ENCODE results near the gene MORC2.

DNA sequence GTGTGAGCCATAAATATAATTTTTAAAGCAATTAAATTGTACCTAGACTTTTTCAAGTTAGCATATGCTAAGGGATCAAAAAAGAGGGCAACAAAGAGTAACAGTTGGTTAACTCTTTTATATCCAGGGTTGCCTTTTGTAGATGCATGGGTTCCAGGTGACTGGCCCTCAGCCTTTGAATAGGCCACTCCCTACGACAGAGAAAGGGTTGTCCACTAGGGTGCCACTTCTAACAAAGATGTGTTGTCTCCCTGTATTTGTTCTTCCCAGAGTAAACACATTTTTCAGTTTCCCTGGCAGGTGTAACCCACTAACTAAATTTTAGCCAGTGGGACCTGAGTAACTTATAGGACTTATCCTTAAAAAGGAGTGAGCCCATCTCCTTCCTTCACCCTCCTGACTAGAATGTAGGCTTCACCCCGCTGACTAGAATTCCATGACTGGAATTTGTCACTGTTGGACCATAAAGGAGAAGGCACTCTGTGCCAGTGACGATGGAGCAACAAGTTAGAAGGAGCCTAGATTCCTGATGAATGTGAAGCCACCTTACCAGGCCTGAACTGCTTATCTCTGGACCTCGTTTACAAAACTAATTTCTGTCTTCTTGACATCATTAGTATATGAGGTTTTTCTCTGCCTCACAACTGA lies 17.1 kb upstream of the MORC2 start:
- TF ChIP-seq CTCF (conservative IDR thresholded peaks at IDR 0.05; ENCODE audit: low read depth, low read length) (no peak), EZH2 (IDR thresholded peaks at IDR 0.05; ENCODE audit: borderline replicate concordance, low read depth, low read length, poor library complexity, severe bottlenecking) (no peak)

Data from A673 (cell line).